Measurements from ENCODE around the gene COL1A1. TPM values are rescaled to one million over a fixed set of nuclear protein-coding genes. Genes with fewer than 3 reads are reported as not detected.

COL1A1 gene
- total and polyA plus RNA-seq, 9 donors = 71.2 to 1,087 (median 523) TPM

GRCh38 chr17:50145532-50146229, 55.8 kb downstream of the COL1A1 start:
- intact Hi-C loops (cut with DNase I) = no loop called here
- Histone ChIP-seq H3K27ac (peak overlapping the region in 1 of 2 donors; percentile 50), H3K36me3 (no peaks in the 10 kb centered on the region), H3K27me3 (no peaks in the 10 kb centered on the region), H3K9me3 (no peaks in the 10 kb centered on the region), H3K4me3 (no peak overlapping the region), H3K4me1 (ENCODE audit: insufficient read depth) (peaks cover 13% of the 10 kb centered on the region)
- WGBS, 3 donors = 66 to 70% (median 68%) methylated on average over 11 of the region's 11 CpGs
- no peak for DNase-seq
- no peak for TF ChIP-seq EP300 (IDR thresholded peaks at IDR 0.05)
- TF ChIP-seq POLR2A (IDR thresholded peaks at IDR 0.05) = no peak
- no peak for TF ChIP-seq CTCF (IDR thresholded peaks at IDR 0.05)

DNA sequence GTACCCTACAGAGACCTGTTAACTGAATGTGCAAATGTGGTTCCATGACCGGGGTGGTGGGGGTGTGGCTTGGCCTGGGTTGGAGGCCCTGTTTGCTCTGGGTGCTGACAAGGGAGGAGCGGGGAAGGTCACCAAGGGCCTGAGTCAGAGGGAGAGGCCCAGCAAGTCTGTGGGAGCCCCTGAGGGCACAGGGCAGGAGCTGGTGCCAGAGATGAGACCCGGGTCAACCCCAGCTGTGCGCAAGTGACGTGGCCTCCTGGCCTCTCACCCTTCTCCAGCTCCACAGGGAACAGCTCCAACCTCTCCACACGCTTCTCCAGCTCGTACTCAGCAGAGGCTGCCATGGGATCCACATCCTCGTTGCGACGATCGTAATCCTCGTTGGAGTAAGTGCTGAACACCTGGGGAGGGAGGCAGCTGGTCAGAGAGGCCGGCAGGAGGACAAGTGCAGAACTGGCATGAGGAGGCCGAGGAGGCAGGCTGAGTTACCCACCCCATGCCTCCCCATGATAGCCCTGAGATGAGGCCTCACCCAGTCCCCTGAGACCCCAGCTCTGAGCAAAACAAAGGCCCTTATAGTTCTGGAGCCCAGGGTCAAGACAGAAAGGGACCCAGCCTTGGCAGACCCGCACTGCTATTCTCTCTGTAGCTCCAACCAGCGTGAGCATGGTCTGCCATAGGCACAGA, 56.4 kb downstream of the COL1A1 start:
- peaks cover 13% of the 10 kb centered on the region for H3K4me1 ChIP-seq (ENCODE audit: insufficient read depth)
- no peaks in the 10 kb centered on the region for H3K9me3 ChIP-seq
- H3K4me3 ChIP-seq = no peak overlapping the region
- intact Hi-C loops (cut with DNase I) = no loop called here
- H3K36me3 ChIP-seq = no peaks in the 10 kb centered on the region
- no peaks in the 10 kb centered on the region for H3K27me3 ChIP-seq
- DNase-seq = peak in 2 of 5 donors; percentile 27 to 38
- no peak overlapping the region for H3K27ac ChIP-seq
- no peak for TF ChIP-seq EP300 (IDR thresholded peaks at IDR 0.05)
- TF ChIP-seq CTCF (IDR thresholded peaks at IDR 0.05) = no peak
- TF ChIP-seq POLR2A (IDR thresholded peaks at IDR 0.05) = no peak
- WGBS, 3 donors = 78 to 79% (median 78%) methylated on average over 16 of the region's 16 CpGs

DNA sequence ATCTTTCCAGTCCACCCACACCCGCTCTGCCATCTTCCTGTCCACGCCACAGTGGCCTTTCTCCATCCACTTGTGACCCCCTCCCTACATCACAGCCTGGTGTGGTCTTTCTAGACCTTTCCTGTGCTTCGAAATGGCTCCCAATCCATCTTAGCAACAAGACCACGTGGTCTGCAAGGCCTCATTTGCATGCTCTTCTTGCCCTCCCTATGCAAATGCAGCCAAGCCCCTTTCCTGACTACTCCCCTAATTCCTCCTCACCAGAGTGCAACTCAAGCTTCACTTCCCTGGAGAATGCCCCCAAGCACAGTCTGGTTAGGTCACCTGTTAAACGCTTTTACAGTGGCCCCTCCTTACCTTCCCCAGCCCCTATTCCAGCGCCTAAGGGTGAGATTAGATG, 57.1 kb downstream of the COL1A1 start:
- intact Hi-C loops (cut with DNase I) = no loop called here
- TF ChIP-seq CTCF (IDR thresholded peaks at IDR 0.05) = no peak
- TF ChIP-seq POLR2A (IDR thresholded peaks at IDR 0.05) = no peak
- no peak for TF ChIP-seq EP300 (IDR thresholded peaks at IDR 0.05)
- H3K9me3 ChIP-seq = no peaks in the 10 kb centered on the region
- H3K27ac ChIP-seq = no peak overlapping the region
- no peaks in the 10 kb centered on the region for H3K36me3 ChIP-seq
- no peaks in the 10 kb centered on the region for H3K27me3 ChIP-seq
- DNase-seq = no peak
- 67 to 70% (median 69%) methylated on average over 6 of the region's 6 CpGs for WGBS, 3 donors
- no peak overlapping the region for H3K4me3 ChIP-seq
- H3K4me1 ChIP-seq (ENCODE audit: insufficient read depth) = peaks cover 13% of the 10 kb centered on the region

DNA sequence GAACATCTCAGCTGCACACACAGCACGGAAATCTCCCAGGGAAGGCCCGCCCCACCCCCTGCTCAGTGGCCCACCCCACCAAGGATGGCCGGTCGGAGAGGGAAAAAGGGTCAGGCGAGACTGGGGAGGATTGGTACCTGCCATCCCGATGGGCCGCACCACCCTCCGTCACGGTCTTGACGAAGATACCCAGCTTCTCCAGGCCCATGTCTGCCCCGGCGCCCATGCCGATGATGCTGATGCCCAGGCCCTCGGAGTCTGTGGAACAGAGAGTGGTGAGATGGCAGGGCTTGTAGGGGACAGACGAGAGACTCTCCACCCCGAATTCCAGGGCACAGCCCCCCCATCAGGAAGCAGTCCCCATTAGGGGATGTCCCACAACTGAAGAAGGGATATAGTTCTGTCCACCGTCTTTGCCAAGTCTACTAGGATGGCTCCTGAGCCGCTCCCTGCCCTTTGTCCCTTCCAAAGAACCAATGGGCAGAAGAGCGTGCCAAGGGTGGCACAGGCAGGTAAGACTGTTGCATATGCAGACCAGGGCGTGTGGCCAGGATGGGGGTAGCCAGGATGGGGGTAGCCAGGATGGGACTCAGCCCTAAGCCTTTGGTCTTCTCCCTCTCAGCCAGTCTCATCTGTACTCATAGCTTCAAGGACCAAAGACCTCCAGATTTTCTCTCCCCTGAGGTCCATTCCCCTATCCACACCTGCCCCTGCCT, 57.8 kb downstream of the COL1A1 start:
- TF ChIP-seq EP300 (IDR thresholded peaks at IDR 0.05) = no peak
- no peak for TF ChIP-seq POLR2A (IDR thresholded peaks at IDR 0.05)
- no peak for TF ChIP-seq CTCF (IDR thresholded peaks at IDR 0.05)
- DNase-seq = peak in 1 of 5 donors; percentile 35
- no peaks in the 10 kb centered on the region for H3K36me3 ChIP-seq
- no peaks in the 10 kb centered on the region for H3K9me3 ChIP-seq
- H3K27me3 ChIP-seq = no peaks in the 10 kb centered on the region
- H3K4me3 ChIP-seq = no peak overlapping the region
- H3K27ac ChIP-seq = no peak overlapping the region
- intact Hi-C loops (cut with DNase I) = no loop called here
- 87 to 91% (median 90%) methylated on average over 20 of the region's 20 CpGs for WGBS, 3 donors
- H3K4me1 ChIP-seq (ENCODE audit: insufficient read depth) = peaks cover 13% of the 10 kb centered on the region

Measured in ovary (tissue), 9 donors.